K562 (cell line): ENCODE results near the gene FAM161B. TPM values are rescaled to one million over a fixed set of nuclear protein-coding genes. Genes with fewer than 3 reads are reported as not detected.

ENCODE experiments used
- BRF2 ChIP-seq: IDR thresholded peaks from 3 replicates; pipeline ENCODE4 v1.6.1; 2011; ENCODE audit warnings: borderline replicate concordance, mild to moderate bottlenecking; ENCODE audit not compliant: insufficient read length, insufficient read depth
- CBX5 ChIP-seq: IDR thresholded peaks from 2 replicates; pipeline ENCODE4 v1.6.1; 2014; ENCODE audit warnings: low read depth, borderline replicate concordance
- CCNT2 ChIP-seq: IDR thresholded peaks from 2 replicates; pipeline ENCODE4 v1.6.1; 2011; ENCODE audit warnings: borderline replicate concordance, low read depth, mild to moderate bottlenecking, moderate library complexity, mixed read lengths, low read length; ENCODE audit not compliant: insufficient read length; ENCODE audit errors: extremely low read depth
- CXXC5 ChIP-seq: fragments of 250-450 bp; sonication (Bioruptor Pico); IDR thresholded peaks from 2 replicates; pipeline ENCODE4 v1.8.0; 2022; ENCODE audit warnings: inconsistent platforms, mild to moderate bottlenecking, moderate library complexity
- FIP1L1 ChIP-seq: fragments of 200-400 bp; formaldehyde crosslinking; IDR thresholded peaks from 2 replicates; pipeline ENCODE4 v1.6.1; 2018; ENCODE audit warnings: mild to moderate bottlenecking, low read depth, low read length; ENCODE audit not compliant: poor library complexity, severe bottlenecking
- FOXA1 ChIP-seq: fragments of 450-650 bp; IDR thresholded peaks from 2 replicates; pipeline ENCODE4 v1.6.1; 2016; ENCODE audit warnings: mild to moderate bottlenecking, borderline replicate concordance
- GABPA ChIP-seq: fragments of 200-800 bp; sonication (Bioruptor generic); conservative IDR thresholded peaks from 2 replicates; pipeline ENCODE4 v1.6.1; 2016; ENCODE audit warnings: low read depth, missing genetic modification characterization, missing compliant biosample characterization
- GMEB1 ChIP-seq: fragments of 250-450 bp; sonication (Bioruptor Pico); IDR thresholded peaks from 2 replicates; pipeline ENCODE4 v1.4.0; 2020; ENCODE audit warnings: mild to moderate bottlenecking
- KDM5B ChIP-seq: fragments of 200-600 bp; sonication (generic); IDR thresholded peaks from 2 replicates; pipeline ENCODE4 v1.6.1; 2012; ENCODE audit warnings: low read depth, mild to moderate bottlenecking, moderate library complexity, low read length, control low read depth, inconsistent platforms; ENCODE audit not compliant: insufficient replicate concordance
- NELFE ChIP-seq: IDR thresholded peaks from 2 replicates; pipeline ENCODE4 v1.6.1; 2011; ENCODE audit warnings: mild to moderate bottlenecking; ENCODE audit not compliant: insufficient read depth, insufficient read length
- POLR2B ChIP-seq: fragments of 450-650 bp; IDR thresholded peaks from 2 replicates; pipeline ENCODE4 v1.6.1; 2018; ENCODE audit warnings: low read depth; ENCODE audit not compliant: partially characterized antibody
- SIN3A ChIP-seq, 2 experiments: fragments of 150-350 bp in 1 of 2; IDR thresholded peaks; 2 replicates each; pipeline ENCODE4 v1.6.1; 2011 to 2016; ENCODE audit warnings: borderline replicate concordance in 2 of 2, low read depth in 2 of 2, low read length in 2 of 2, mild to moderate bottlenecking in 2 of 2, moderate library complexity in 2 of 2; ENCODE audit not compliant: control insufficient read depth in 1 of 2
- YY1 ChIP-seq, 3 experiments: IDR thresholded peaks; 2 replicates each; pipeline ENCODE4 v1.6.1; 2011; ENCODE audit warnings: low read length in 2 of 3, mild to moderate bottlenecking in 2 of 3, moderate library complexity in 2 of 3, borderline replicate concordance in 1 of 3, control low read depth in 1 of 3, low read depth in 1 of 3; ENCODE audit not compliant: insufficient read depth in 3 of 3, insufficient replicate concordance in 2 of 3, control insufficient read depth in 1 of 3, insufficient read length in 1 of 3; ENCODE audit errors: extremely low read depth in 1 of 3
- polyA plus RNA-seq, 8 experiments: library from polyadenylated mRNA; depleted of rRNA in 4 of 8; stranded (reverse) in 5 of 8; unstranded in 3 of 8; fragments of >200 nt; fragmentation: Nextera tagmentation in 2 of 8; fragmentation: Illumina TruSeq in 1 of 8; extraction: Ambion mirVana in 2 of 8; extraction: Trizol in 1 of 8; gene quantifications; 2 replicates each; pipeline versions ENCODE4 v1.2.1 to v1.2.3, GENCODE V29; 2011 to 2014; ENCODE audit warnings: inconsistent platforms in 1 of 8, missing spikeins in 1 of 8
- total RNA-seq, 7 experiments: library from RNA; depleted of rRNA in 6 of 7; stranded (reverse); fragments of >200 nt in 6 of 7; fragmentation: Illumina TruSeq in 2 of 7; extraction: Trizol in 2 of 7; gene quantifications; 2 replicates each; pipeline versions ENCODE4 v1.2.1 to v1.2.3, GENCODE V29; 2011 to 2021; ENCODE audit warnings: low replicate concordance in 1 of 7
- TF ChIP-seq, protein P1 (sequence below): sonication (generic); formaldehyde crosslinking; IDR thresholded peaks from 2 replicates; pipeline ENCODE4 v1.8.0; 2022; ENCODE audit warnings: mild to moderate bottlenecking, low read depth, missing genetic modification reagents
- TF ChIP-seq, protein P2 (sequence below), 2 experiments: fragments of 250-450 bp in 1 of 2; fragments of 450-650 bp in 1 of 2; sonication (Bioruptor Pico) in 1 of 2; IDR thresholded peaks; 2 replicates each; pipeline versions ENCODE4 v1.6.1 to v1.8.0; 2016 to 2021; ENCODE audit warnings: mild to moderate bottlenecking in 2 of 2, moderate library complexity in 2 of 2, missing compliant biosample characterization in 1 of 2, missing genetic modification characterization in 1 of 2

Gene FAM161B
- total and polyA plus RNA-seq, 9 of the 15 experiments (the other 6 are each of a cell fraction or from before 2014, with no cell fraction given): 0.15 to 1.3 (median 0.84) TPM

DNA sequence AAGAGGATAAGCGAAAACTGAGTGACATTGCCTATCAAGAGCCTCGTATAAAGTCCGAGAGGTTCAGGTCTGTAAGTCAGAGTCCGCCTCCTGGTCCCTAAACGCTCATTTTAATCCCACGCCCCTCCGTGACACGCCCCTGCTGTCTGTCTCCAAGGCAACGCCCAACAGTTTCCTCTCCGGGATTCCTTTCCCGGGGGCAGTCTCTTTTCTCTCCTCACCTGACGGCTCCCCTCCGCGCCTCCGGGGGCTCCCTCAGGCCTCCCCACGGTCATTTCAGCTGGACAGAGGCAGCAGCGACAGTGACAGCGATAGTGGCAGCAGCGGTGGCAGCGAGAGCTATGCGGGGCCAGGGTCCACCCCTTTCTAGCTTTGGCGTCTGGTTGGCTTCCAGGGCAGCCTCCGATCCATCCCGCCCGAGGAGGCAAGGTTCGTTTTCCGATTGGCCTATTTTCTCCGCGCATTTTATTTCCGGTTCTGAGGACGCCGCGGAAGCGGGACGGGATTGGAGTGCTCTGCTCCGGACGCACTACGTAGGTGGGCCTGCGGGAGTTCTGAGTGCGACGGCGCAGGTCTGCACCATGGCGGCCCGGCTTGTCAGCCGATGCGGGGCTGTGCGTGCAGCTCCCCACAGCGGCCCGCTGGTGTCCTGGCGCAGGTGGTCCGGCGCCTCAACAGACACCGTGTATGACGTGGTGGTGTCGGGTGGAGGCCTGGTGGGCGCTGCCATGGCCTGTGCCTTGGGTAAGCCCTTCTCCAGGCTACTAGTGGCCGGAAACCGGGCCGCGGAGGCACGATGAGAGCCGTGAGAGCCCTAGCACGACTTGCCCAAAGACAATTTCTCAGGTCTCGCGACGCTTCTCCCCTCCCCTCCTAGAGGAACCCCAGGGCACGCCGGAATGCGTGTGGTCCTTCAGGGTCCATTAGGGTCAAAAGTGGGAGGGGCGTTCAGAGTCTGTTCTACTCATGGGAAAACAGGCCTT lies at the start of gene FAM161B, which contains the start of gene COQ6 (continued):
- TF ChIP-seq, protein P1, sequence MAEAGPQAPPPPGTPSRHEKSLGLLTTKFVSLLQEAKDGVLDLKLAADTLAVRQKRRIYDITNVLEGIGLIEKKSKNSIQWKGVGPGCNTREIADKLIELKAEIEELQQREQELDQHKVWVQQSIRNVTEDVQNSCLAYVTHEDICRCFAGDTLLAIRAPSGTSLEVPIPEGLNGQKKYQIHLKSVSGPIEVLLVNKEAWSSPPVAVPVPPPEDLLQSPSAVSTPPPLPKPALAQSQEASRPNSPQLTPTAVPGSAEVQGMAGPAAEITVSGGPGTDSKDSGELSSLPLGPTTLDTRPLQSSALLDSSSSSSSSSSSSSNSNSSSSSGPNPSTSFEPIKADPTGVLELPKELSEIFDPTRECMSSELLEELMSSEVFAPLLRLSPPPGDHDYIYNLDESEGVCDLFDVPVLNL (CRISPR knock-in tag): peak; percentile 43; the same call in 1 of the 2 replicates
- TF ChIP-seq FOXA1 (no peak), BRF2 (no peak), GABPA (peak; percentile 93), NELFE (no peak), CCNT2 (peak; percentile 23), GMEB1 (CRISPR knock-in tag) (peak; percentile 75), CXXC5 (peak; percentile 95), CBX5 (0 out of 2 replicates have a peak, but pooled peaks have one; percentile 24), FIP1L1 (peak; percentile 30), SIN3A (IDR thresholded peaks at IDR 0.05; ENCODE audit: borderline replicate concordance in 2 of 2, control insufficient read depth in 1 of 2, low read depth in 2 of 2, low read length in 2 of 2) (peak; percentile 90 to 92; a peak in 3 of 4 replicates), POLR2B (peak; percentile 82), YY1 (IDR thresholded peaks at IDR 0.05; ENCODE audit: borderline replicate concordance in 1 of 3, control insufficient read depth in 1 of 3, extremely low read depth in 1 of 3, insufficient read depth in 3 of 3, insufficient read length in 1 of 3, insufficient replicate concordance in 2 of 3, low read depth in 1 of 3, low read length in 2 of 3) (peak; percentile 58 to 91 (median 80)), KDM5B (peak; percentile 92)
- TF ChIP-seq, protein P2, sequence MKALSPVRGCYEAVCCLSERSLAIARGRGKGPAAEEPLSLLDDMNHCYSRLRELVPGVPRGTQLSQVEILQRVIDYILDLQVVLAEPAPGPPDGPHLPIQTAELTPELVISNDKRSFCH (CRISPR knock-in tag; IDR thresholded peaks at IDR 0.05): no peak
- TF ChIP-seq, protein P2 (tag; IDR thresholded peaks at IDR 0.05): 0 out of 2 replicates have a peak, but pooled peaks have one; percentile 50
